ENCODE measurements around the gene SPTLC2. TPM values are rescaled to one million over a fixed set of nuclear protein-coding genes. Genes with fewer than 3 reads are reported as not detected.
"Not testable (repeated sequence)": the region's sequence is repeated elsewhere in the genome, so short reads cannot be mapped to it uniquely, and the experiment has no call there.

Gene SPTLC2, protein sequence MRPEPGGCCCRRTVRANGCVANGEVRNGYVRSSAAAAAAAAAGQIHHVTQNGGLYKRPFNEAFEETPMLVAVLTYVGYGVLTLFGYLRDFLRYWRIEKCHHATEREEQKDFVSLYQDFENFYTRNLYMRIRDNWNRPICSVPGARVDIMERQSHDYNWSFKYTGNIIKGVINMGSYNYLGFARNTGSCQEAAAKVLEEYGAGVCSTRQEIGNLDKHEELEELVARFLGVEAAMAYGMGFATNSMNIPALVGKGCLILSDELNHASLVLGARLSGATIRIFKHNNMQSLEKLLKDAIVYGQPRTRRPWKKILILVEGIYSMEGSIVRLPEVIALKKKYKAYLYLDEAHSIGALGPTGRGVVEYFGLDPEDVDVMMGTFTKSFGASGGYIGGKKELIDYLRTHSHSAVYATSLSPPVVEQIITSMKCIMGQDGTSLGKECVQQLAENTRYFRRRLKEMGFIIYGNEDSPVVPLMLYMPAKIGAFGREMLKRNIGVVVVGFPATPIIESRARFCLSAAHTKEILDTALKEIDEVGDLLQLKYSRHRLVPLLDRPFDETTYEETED
- 10 to 100 TPM; 23.5 to 73.6 (median 52.3) TPM for total RNA-seq

- DNase-seq (ENCODE audit: low spot score) (peak; percentile 90), ATAC-seq (ENCODE audit: low FRiP score) (peak; percentile 100)
- TF ChIP-seq CTCF (IDR thresholded peaks at IDR 0.05), result no peak
Observed at GRCh38 chr14:77616454-77617229, at the start of gene SPTLC2. TSS of gene SPTLC2 (minus strand) at chr14:77616637. CDS start at chr14:77616579, 58 bp downstream.

DNA sequence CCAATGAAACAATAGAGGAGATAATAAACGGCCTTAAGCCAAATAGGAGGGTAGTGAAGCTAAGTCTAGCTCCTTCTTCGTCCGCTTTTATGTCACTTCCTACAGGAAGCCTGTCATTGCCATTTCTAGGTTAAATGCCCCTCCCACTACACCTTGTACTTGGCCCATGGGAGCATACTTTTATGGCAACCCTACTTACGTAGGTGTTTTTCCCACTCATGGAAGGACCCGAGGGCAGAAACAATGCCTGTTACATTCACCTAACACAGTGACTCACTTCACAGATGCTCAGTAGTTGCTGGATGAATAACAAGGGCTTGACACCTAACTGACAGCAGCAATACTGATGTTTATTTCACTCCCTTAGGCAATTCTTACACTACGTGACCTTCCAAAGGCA, 46.9 kb upstream of the SPTLC2 start:
- ATAC-seq (ENCODE audit: low FRiP score) (no peak), DNase-seq (ENCODE audit: low spot score) (no peak)
- TF ChIP-seq CTCF (IDR thresholded peaks at IDR 0.05), result no peak

GRCh38 chr14:77661562-77661961, 45.1 kb upstream of the SPTLC2 start:
- not testable (repeated sequence) for DNase-seq (ENCODE audit: low spot score); ATAC-seq (ENCODE audit: low FRiP score)

DNA sequence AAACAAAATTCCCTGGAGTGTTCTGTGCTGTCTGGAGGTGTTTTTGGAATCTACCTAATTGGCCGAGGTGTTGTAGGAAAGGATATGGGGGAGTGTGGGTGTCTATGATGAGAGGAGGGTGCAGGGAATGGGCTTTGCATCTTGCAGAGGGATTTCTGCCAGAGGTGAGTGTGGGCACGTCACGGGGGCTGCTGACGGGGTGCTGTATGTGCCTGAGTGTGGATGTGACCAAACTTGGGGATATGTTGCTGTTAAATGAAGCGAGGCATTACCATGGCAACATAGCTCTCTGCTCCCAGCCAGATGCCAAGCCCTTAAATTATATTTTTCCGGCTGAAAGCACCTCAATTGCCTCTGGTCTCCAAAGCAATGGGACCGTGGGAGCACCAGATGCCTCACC, 44.3 kb upstream of the SPTLC2 start:
- no peak for ATAC-seq (ENCODE audit: low FRiP score)
- TF ChIP-seq CTCF (IDR thresholded peaks at IDR 0.05), result no peak

GRCh38 chr14:77659831-77660230, 43.4 kb upstream of the SPTLC2 start:
- TF ChIP-seq CTCF (IDR thresholded peaks at IDR 0.05), result no peak
- ATAC-seq (ENCODE audit: low FRiP score), result no peak
- no peak for DNase-seq (ENCODE audit: low spot score)

More for the DNA sequence above, 44.3 kb upstream of the SPTLC2 start:
- no peak for DNase-seq (ENCODE audit: low spot score)

- DNase-seq (ENCODE audit: low spot score) (no peak), ATAC-seq (ENCODE audit: low FRiP score) (no peak)
- TF ChIP-seq CTCF (IDR thresholded peaks at IDR 0.05), result no peak
Observed at GRCh38 chr14:77657280-77657679, 40.8 kb upstream of the SPTLC2 start.

- DNase-seq (ENCODE audit: low spot score) (no peak), ATAC-seq (ENCODE audit: low FRiP score) (no peak)
- TF ChIP-seq CTCF (IDR thresholded peaks at IDR 0.05), result no peak
Observed at GRCh38 chr14:77654001-77654441, 37.6 kb upstream of the SPTLC2 start.

All from omental fat pad (tissue), 4 donors.